Measurements from ENCODE around the gene CFAP52. TPM values are rescaled to one million over a fixed set of nuclear protein-coding genes. Genes with fewer than 3 reads are reported as not detected.

Gene CFAP52
- total and polyA plus RNA-seq, 2 of the 8 experiments (the other 6 are each of a cell fraction or from before 2014, with no cell fraction given), result 0.11 TPM; not detected in 1

DNA sequence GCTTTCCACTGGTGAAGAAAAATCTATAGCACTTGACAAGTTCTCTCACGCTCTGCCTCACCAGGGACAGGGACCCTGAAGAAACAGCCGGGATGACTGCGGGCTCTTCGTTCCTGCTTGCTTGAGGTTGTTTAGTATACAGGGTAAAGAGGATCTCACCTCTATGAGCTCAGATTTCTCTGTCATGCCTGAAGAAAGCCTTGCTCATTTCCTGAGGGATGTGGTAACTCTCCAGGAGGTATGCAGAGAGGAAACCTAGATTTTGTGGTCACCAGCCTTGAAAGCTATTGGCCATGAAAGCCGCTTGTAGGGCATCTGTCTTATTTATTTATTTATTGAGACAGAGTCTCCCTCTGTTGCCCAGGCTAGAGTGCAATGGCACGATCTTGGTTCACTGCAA lies 92.1 kb downstream of the CFAP52 start (continued):
- no peak for TF ChIP-seq MAFK (IDR thresholded peaks at IDR 0.05; ENCODE audit: low read depth, low read length)
- TF ChIP-seq SRF (IDR thresholded peaks at IDR 0.05; ENCODE audit: low read depth, low read length), result no peak
- no peak for TF ChIP-seq BCL11A (IDR thresholded peaks at IDR 0.05; ENCODE audit: low read depth in 2 of 2, low read length in 2 of 2)

All from H1 (cell line).